Suprapubic skin (tissue), 3 donors: ENCODE data around the gene ZKSCAN4.

Experiments used
- CTCF ChIP-seq, 2 donors: fragments of 200-600 bp in 1 of 2; fragments of 450-650 bp in 1 of 2; sonication (generic) in 1 of 2; IDR thresholded peaks; one replicate each; pipeline ENCODE4 v1.5.1; 2016 to 2019; ENCODE audit warnings: antibody characterized with exemption in 2 of 2, mild to moderate bottlenecking in 1 of 2, moderate library complexity in 1 of 2
- POLR2A ChIP-seq, 2 donors: fragments of 450-650 bp; IDR thresholded peaks; one replicate each; pipeline ENCODE4 v1.6.1; 2017; ENCODE audit warnings: antibody characterized with exemption in 2 of 2, mild to moderate bottlenecking in 2 of 2, moderate library complexity in 2 of 2

DNA sequence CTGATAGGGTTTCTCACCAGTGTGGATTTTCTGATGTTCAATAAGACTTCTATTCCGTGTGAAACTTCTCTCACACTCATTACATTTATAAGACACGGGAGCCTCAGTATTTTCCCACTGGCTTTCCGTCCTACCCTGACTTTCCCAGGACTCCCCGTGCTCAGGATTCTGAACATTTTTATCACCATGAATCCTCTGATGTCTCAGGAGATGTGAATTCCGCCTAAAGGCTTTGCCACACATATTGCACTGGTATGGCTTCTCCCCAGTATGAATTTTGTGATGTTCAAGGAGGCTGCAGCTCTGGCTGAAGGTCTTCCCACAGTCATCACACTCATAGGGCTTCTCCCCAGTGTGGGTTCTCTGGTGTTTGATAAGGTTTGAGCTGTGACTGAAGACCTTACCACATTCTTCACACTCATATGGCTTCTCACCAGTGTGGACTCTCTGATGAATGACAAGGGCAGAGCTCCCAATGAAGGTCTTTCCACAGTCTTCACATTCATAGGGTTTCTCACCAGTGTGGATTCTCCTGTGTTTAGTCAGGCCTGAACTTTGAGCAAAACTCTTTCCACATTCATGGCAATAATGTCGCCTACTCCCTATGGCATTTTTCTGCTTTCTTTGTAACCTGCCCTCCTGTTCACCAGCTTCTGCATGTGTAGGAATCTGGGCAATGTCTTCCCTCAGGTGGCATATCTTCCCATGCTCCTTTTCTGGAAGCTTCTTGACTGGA lies 6.7 kb downstream of the ZKSCAN4 start:
- TF ChIP-seq POLR2A (IDR thresholded peaks at IDR 0.05) = no peak
- TF ChIP-seq CTCF (IDR thresholded peaks at IDR 0.05) = no peak
